ENCODE data around the gene HMCN1. TPM values are rescaled to one million over a fixed set of nuclear protein-coding genes. Genes with fewer than 3 reads are reported as not detected.

Gene HMCN1
- total RNA-seq, 1 experiment from 2014 or later, result 0.23 TPM

DNA sequence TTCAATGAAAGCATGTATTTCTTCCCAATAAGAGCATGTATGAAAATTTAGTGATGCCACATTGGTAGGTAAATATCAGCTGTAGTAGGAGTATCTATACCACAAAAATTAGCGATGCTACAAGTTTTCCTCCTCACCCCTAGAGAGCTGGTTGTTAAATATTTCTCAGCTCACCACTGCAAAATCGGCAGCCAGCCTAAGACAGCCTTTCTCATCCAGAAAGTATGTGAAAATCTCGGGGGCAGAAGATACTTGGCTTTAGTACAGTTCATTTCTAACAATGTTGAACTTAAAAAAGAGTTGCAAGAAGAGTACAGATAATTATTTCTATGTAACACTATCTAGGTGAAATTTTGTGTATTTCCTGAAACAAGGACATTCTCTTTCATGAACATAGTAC lies 405.5 kb downstream of the HMCN1 start:
- Histone ChIP-seq H3K27ac (ENCODE audit: low read length) (no peak overlapping the region), H3K36me3 (ENCODE audit: control insufficient read depth, insufficient read depth, low read length) (no peaks in the 10 kb centered on the region), H3K9me3 (ENCODE audit: control insufficient read depth, insufficient read depth, low read depth, low read length) (no peaks in the 10 kb centered on the region), H3K4me3 (ENCODE audit: low read depth in 2 of 2, low read length in 2 of 2) (no peak overlapping the region), H3K27me3 (ENCODE audit: control insufficient read depth, insufficient read depth, low read length) (no peaks in the 10 kb centered on the region), H3K4me1 (ENCODE audit: control insufficient read depth, insufficient read depth, low read length) (no peaks in the 10 kb centered on the region)
- ATAC-seq, result no peak
- in situ Hi-C loops (cut with HindIII; ENCODE audit: low pct_unique_long_range_greater_than_20kb, low sequenced_read_pairs) (no loop called here), intact Hi-C loops (cut with micrococcal nuclease; ENCODE audit: unreplicated experiment) (no loop called here)
- no peak for DNase-seq (ENCODE audit: low read depth, low spot score)
- POLR2A ChIA-PET, result no interaction called here
- CTCF ChIA-PET, result no interaction called here
- TF ChIP-seq, protein P1, sequence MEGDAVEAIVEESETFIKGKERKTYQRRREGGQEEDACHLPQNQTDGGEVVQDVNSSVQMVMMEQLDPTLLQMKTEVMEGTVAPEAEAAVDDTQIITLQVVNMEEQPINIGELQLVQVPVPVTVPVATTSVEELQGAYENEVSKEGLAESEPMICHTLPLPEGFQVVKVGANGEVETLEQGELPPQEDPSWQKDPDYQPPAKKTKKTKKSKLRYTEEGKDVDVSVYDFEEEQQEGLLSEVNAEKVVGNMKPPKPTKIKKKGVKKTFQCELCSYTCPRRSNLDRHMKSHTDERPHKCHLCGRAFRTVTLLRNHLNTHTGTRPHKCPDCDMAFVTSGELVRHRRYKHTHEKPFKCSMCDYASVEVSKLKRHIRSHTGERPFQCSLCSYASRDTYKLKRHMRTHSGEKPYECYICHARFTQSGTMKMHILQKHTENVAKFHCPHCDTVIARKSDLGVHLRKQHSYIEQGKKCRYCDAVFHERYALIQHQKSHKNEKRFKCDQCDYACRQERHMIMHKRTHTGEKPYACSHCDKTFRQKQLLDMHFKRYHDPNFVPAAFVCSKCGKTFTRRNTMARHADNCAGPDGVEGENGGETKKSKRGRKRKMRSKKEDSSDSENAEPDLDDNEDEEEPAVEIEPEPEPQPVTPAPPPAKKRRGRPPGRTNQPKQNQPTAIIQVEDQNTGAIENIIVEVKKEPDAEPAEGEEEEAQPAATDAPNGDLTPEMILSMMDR (IDR thresholded peaks at IDR 0.05), result no peak
- TF ChIP-seq, protein P2, sequence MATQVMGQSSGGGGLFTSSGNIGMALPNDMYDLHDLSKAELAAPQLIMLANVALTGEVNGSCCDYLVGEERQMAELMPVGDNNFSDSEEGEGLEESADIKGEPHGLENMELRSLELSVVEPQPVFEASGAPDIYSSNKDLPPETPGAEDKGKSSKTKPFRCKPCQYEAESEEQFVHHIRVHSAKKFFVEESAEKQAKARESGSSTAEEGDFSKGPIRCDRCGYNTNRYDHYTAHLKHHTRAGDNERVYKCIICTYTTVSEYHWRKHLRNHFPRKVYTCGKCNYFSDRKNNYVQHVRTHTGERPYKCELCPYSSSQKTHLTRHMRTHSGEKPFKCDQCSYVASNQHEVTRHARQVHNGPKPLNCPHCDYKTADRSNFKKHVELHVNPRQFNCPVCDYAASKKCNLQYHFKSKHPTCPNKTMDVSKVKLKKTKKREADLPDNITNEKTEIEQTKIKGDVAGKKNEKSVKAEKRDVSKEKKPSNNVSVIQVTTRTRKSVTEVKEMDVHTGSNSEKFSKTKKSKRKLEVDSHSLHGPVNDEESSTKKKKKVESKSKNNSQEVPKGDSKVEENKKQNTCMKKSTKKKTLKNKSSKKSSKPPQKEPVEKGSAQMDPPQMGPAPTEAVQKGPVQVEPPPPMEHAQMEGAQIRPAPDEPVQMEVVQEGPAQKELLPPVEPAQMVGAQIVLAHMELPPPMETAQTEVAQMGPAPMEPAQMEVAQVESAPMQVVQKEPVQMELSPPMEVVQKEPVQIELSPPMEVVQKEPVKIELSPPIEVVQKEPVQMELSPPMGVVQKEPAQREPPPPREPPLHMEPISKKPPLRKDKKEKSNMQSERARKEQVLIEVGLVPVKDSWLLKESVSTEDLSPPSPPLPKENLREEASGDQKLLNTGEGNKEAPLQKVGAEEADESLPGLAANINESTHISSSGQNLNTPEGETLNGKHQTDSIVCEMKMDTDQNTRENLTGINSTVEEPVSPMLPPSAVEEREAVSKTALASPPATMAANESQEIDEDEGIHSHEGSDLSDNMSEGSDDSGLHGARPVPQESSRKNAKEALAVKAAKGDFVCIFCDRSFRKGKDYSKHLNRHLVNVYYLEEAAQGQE (IDR thresholded peaks at IDR 0.05; ENCODE audit: insufficient read depth in 1 of 2, low read depth in 2 of 2, low read length in 1 of 2), result no peak
- no peak for TF ChIP-seq SIN3A (IDR thresholded peaks at IDR 0.05; ENCODE audit: borderline replicate concordance, insufficient read depth, low read depth, low read length)
- no peak for TF ChIP-seq POLR2AphosphoS5 (IDR thresholded peaks at IDR 0.05; ENCODE audit: low read depth, low read length)
- TF ChIP-seq TCF7L2 (IDR thresholded peaks at IDR 0.05; ENCODE audit: low read depth, low read length), result no peak
- no TSS peak for BruUV-seq (replicated peaks)

DNA sequence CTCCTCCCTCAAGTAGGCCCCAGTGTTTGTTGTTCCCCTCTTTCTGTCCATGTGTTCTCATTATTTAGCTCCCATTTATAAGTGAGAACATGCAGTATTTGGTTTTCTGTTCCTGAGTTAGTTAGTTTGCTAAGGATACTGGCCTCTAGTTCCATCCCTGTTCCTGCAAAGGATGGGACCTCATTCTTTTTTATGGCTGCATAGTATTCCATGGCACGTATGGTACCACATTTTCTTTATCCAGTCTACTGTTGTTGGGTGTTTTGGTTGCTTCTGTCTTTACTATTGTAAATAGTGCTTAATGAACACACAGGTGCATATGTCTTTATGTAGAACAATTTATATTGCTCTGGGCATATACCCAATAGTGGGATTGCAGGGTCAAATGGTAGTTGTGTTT lies 408.0 kb downstream of the HMCN1 start:
- CTCF ChIA-PET, result no interaction called here

More for the DNA sequence above, 408.0 kb downstream of the HMCN1 start:
- H3K36me3 ChIP-seq (ENCODE audit: control insufficient read depth, insufficient read depth, low read length), result no peaks in the 10 kb centered on the region
- no peaks in the 10 kb centered on the region for H3K27me3 ChIP-seq (ENCODE audit: control insufficient read depth, insufficient read depth, low read length)
- H3K9me3 ChIP-seq (ENCODE audit: control insufficient read depth, insufficient read depth, low read depth, low read length), result no peaks in the 10 kb centered on the region
- in situ Hi-C loops (cut with HindIII; ENCODE audit: low pct_unique_long_range_greater_than_20kb, low sequenced_read_pairs), result no loop called here
- POLR2A ChIA-PET, result no interaction called here
- H3K4me1 ChIP-seq (ENCODE audit: control insufficient read depth, insufficient read depth, low read length), result no peaks in the 10 kb centered on the region
- intact Hi-C loops (cut with micrococcal nuclease; ENCODE audit: unreplicated experiment), result no loop called here
- BruUV-seq (replicated peaks), result no TSS peak
- no peak overlapping the region for H3K4me3 ChIP-seq (ENCODE audit: low read depth in 2 of 2, low read length in 2 of 2)
- DNase-seq (ENCODE audit: low read depth, low spot score) (no peak), ATAC-seq (no peak)
- H3K27ac ChIP-seq (ENCODE audit: low read length), result no peak overlapping the region
- TF ChIP-seq, protein P2 (IDR thresholded peaks at IDR 0.05; ENCODE audit: insufficient read depth in 1 of 2, low read depth in 2 of 2, low read length in 1 of 2), result no peak
- no peak for TF ChIP-seq SIN3A (IDR thresholded peaks at IDR 0.05; ENCODE audit: borderline replicate concordance, insufficient read depth, low read depth, low read length)
- TF ChIP-seq, protein P1 (IDR thresholded peaks at IDR 0.05), result no peak
- no peak for TF ChIP-seq POLR2AphosphoS5 (IDR thresholded peaks at IDR 0.05; ENCODE audit: low read depth, low read length)
- TF ChIP-seq TCF7L2 (IDR thresholded peaks at IDR 0.05; ENCODE audit: low read depth, low read length), result no peak

All from Panc1 (cell line).